Measurements from ENCODE around the gene C1orf122.

C1orf122 gene

DNA sequence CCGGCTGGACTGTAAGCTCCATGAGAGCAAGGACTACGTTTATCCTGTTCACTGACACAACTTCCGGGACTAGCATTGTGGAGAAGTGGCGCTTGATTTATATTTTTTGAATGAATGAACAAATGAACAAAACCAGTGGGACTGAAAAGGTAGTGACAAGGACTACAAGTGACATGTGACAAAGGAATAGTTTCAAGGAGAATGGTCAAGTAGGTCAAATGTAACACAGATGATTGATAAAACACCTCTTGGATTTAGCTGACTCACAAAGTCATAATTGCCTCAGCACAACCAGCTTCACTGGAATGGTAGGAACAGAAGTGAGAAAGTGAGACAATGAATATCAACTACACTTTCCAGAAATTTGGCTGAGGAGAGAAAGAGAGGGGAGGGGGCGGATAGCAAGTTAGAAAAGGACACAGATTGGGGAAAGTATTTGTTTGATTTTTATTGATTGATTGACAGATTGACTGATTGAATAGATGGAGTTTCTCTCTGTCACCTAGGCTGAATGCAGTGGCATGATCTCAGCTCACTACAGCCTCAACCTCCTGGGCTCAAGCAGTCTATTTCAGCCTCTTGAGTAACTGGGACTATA is 37.6 kb downstream of the C1orf122 start:
- no peak for DNase-seq (ENCODE audit: low read depth in 2 of 2)

DNA sequence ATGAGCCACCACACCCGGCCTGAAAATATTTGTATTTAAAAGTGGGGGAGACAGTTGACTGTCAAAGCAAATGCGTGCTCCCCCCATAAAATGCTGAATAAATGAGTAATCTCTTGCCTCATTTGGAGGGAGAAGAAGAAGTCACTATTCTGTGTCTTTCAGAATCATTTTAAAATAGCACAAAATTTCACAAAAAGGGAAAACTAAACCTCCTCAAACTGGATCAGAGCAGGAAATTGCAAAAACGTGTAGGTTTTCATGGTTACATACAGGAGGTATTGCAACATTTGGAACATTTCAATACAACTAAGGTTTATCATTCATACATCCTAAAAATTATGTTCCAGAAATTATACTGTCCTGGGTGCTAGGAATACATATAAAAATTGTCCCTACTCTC is 38.2 kb downstream of the C1orf122 start:
- no peak for DNase-seq (ENCODE audit: low read depth in 2 of 2)

DNA sequence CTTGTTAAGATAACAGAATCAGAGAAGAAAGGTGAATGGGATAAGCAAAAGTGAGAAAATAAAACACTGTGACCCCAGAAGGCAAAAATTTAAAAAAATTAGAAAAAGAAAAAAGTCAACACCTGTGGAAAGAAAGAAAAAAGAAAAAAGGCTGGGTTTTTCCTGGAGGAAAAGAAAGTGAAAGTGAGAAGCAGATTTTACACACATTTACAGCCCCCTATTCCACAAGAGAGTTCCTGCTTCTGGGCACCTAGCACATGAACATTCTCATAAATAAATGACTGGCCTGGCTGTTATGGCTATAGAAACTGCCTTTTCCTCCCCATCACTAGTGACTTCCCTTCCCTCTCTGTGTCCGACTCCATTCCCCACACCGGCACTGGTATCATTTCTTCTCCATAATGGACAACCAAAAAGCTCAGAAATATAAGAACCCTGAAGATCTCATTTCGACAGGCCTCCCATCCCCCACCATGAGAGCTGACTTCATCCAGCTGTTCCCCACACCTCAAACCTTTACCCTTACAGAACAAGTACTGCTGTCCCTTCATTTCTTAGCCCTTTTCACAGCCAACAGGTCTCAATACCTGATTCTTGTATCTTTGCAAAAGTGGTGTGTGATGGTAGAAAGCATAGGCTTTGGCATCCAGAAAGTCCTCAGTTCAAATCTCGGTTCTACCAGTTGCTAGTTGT is 39.2 kb downstream of the C1orf122 start:
- DNase-seq (ENCODE audit: low read depth in 2 of 2) = no peak

- DNase-seq (ENCODE audit: low read depth in 2 of 2) = no peak
Measured at GRCh38 chr1:37849480-37849879, 41.9 kb downstream of the C1orf122 start.

DNA sequence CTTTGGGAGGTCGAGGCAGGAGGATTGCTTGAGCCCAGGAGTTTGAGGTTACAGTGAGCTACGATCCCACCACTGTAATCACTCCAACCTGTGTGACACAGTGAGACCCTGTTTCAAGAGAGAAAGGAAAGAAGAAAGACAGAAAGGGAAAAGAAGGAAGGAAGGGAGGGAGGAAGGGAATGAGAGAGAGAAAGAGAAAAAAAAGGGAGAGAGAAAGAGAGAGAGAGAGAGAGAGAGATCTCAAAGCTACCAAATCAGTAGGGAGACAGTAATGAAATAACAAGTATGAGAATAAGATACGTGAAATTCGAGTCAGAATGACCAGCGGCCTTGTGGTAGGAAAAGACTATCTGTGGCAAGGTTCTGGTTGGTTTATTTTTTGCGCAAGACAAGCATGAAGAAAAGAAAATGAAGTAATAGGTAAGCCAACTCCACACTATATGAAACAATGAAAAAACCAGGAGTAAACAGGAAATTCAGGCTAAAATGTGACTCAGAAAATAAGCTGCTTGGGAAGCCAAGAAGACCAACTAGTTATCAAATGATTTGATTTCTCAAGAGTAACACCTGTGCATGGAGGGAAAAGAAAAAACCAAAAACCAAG is 42.9 kb downstream of the C1orf122 start:
- DNase-seq (ENCODE audit: low read depth in 2 of 2) = no peak

- no peak for DNase-seq (ENCODE audit: low read depth in 2 of 2)
Measured at GRCh38 chr1:37851262-37851661, 43.7 kb downstream of the C1orf122 start.

DNA sequence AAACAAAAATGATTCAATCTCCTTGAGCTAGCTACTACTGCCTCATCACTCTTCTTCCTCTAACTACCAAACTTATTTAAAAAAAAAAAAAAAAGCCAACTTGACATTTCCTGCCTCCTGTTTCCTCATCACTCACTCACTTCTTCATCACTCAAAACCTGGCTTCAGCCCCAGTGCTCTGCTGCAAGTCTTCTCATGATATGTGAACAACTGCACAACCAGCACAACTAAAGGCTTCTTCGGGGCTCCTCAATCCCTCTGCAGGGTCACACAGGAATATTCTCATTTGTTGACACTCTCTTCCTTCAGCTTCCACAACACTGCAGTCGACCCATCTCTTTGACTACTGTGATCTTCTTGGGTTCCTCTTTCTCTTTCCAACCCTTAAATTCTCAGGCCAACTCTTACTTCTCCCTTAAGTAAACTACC is 44.2 kb downstream of the C1orf122 start:
- DNase-seq (ENCODE audit: low read depth in 2 of 2) = no peak

DNA sequence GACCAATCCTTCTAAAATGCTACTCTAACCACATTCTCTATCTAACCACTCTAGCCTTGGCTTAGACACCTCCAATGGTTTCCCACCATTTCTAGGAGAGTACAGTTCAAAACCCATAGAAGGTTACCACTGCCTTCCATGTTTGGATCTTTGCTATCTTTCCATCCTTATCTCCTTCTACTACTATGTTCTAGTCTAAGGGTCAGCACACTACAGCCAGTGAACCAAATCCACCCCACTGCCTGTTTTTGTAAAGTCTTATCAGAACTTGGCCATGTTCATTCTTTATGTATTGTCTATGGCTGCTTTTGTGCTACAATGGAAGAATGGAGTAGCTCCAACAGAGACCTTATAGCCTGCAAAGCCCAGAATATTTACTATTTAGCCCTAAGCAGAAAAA is 45.6 kb downstream of the C1orf122 start:
- no peak for DNase-seq (ENCODE audit: low read depth in 2 of 2)

DNA sequence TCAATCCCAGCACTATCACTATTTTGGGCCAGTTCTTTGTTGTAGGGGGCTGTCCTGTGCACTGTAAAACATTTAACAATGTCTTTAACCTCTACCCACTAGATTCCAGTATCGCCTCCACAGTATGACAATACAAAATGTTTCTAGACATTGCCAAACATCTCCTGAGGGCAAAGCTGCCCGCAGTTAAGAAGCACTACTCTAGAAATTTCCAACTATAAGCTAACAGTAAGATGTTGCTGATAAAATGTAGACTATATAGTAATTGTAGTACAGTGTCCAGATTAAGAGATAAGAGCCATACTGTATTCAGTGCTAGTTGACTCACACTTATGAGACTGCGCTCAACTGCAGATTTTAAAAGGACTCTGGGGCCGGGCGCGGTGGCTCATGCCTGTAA is 46.8 kb downstream of the C1orf122 start:
- DNase-seq (ENCODE audit: low read depth in 2 of 2) = no peak
